Vagina (tissue), 2 donors: ENCODE results near the gene ABCA2. TPM values are rescaled to one million over a fixed set of nuclear protein-coding genes. Genes with fewer than 3 reads are reported as not detected.

Experiments used
- DNase-seq, 2 donors: peaks; one replicate each; pipeline ENCODE4 v3.0.0-alpha.2; 2017; ENCODE audit errors: extremely low spot score in 2 of 2
- H3K27ac ChIP-seq: fragments of 200-600 bp; sonication (generic); one replicate; pipeline ENCODE4 v1.5.1; 2019
- H3K27me3 ChIP-seq: fragments of 200-600 bp; sonication (generic); one replicate; pipeline ENCODE4 v1.5.1; 2019
- H3K36me3 ChIP-seq, 2 donors: fragments of 200-600 bp; sonication (generic); one replicate each; pipeline ENCODE4 v1.5.1; 2017 to 2019
- H3K4me1 ChIP-seq: fragments of 200-600 bp; sonication (generic); one replicate; pipeline ENCODE4 v1.5.1; 2019
- H3K4me3 ChIP-seq, 2 donors: fragments of 200-600 bp; sonication (generic); 1 replicate in 1 of 2; 2 replicates in 1 of 2; pipeline ENCODE4 v1.5.1; 2016 to 2019
- H3K9me3 ChIP-seq: fragments of 200-600 bp; sonication (generic); one replicate; pipeline ENCODE4 v1.5.1; 2019
- POLR2A ChIP-seq, 2 donors: fragments of 450-650 bp; IDR thresholded peaks; one replicate each; pipeline ENCODE4 v1.6.1; 2017; ENCODE audit warnings: antibody characterized with exemption in 2 of 2, mild to moderate bottlenecking in 2 of 2, moderate library complexity in 2 of 2
- POLR2AphosphoS5 ChIP-seq, 2 donors: sonication (generic); formaldehyde crosslinking; IDR thresholded peaks; one replicate each; pipeline ENCODE4 v1.9.0; 2017; ENCODE audit warnings: antibody characterized with exemption in 2 of 2, mild to moderate bottlenecking in 2 of 2, low read depth in 1 of 2; ENCODE audit not compliant: insufficient read depth in 1 of 2
- intact Hi-C: fragments of 100-400 bp; cut with DNase I; formaldehyde crosslinking; loops from one replicate; pipeline ENCODE4 v1.15.1; 2023
- total RNA-seq: library from RNA; depleted of rRNA; stranded (reverse); fragments of >200 nt; gene quantifications from one replicate; pipeline ENCODE4 v1.2.3, GENCODE V29; 2016
- TF ChIP-seq, protein P1 (sequence below), 3 experiments: fragments of 450-650 bp in 2 of 3; fragments of 200-600 bp in 1 of 3; sonication (generic) in 1 of 3; IDR thresholded peaks; one replicate each; pipeline ENCODE4 v1.5.1; 2017 to 2019; ENCODE audit warnings: antibody characterized with exemption in 3 of 3, mild to moderate bottlenecking in 2 of 3, moderate library complexity in 2 of 3

The ABCA2 gene
- total RNA-seq, 1 donor from 2014 or later: 44.0 TPM

DNA sequence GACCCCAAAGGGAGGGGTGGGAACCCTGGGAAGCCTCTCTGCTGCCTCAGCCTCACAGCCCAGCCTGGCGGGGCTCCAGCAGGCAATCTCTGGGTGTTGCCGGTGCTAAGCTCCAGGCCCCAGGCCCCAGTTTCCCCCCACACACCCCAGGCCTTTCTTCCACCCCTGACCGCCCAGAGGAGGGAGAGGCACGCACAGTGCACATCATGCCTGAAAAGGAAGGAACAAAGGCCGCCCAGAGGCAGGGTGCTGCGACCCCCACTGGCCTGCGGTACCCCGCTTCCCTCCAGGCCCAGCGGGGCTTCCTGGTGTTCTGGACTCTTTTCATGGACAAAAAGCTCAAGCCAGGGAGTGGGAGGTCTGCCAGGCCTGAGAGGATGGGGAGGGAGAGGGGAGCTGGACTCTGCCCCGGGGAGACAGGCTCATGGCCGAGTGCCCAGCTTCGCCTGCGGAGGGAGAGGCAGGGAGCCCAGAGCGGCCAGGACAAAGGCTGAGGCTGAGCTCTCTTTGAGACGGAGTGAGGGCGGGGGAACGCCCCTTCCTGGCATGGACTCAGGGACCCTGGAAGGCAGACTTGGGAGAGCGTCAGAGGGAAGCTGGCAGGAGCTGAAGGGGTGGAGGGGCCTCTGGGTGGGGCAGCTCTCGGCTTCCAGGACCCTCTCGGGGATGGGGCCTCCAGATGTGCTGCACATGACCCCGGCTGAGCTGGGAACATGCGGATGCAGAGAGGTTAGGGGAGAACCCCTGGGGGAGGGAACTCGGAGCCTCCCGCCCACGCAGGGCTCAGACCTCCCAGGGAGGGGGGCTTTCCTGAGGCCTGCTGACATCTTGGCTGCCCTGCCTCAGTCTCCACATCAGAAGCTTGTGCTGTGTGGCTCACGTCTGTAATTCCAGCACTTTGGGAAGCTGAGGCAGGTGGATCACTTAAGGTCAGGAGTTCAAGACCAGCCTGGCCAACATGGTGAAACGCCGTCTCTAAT, 27.6 kb upstream of the ABCA2 start:
- no peak for DNase-seq
- H3K27ac ChIP-seq: peak overlapping the region; percentile 59
- peak overlapping the region in 1 of 2 donors; percentile 22 for H3K4me3 ChIP-seq

DNA sequence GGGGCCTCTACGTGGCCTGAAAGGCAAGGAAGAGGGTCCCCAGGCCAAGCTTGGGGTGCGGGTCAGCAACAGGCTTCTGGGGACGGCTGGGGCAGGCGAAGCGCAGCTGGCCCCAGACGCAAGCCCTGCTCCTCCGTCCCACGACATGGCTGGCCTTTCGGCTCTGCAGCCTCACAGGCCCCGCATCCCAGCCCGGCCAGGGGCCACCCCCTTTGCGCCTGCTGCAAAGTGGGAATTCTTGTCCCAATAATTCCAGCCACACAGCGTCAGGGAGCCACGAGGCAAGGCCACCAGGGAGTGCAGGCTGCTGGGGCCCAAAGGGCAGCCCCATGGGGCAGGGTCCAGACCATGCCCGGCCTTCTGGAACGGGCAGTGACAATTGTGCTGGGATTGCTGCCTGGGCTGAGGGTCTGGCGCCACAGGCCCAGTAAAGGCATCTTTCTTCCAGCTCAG, 26.9 kb upstream of the ABCA2 start:
- peak overlapping the region; percentile 59 for H3K27ac ChIP-seq
- no peaks in the 10 kb centered on the region for H3K27me3 ChIP-seq

More for the DNA sequence above, 27.6 kb upstream of the ABCA2 start:
- Histone ChIP-seq H3K4me1 (peaks cover 36% of the 10 kb centered on the region), H3K36me3 (no peaks in the 10 kb centered on the region), H3K9me3 (no peaks in the 10 kb centered on the region), H3K27me3 (no peaks in the 10 kb centered on the region)
- intact Hi-C loops: no loop called here
- TF ChIP-seq POLR2A (IDR thresholded peaks at IDR 0.05) (no peak), POLR2AphosphoS5 (IDR thresholded peaks at IDR 0.05; ENCODE audit: insufficient read depth in 1 of 2, low read depth in 1 of 2) (peak; percentile 13 to 48)
- TF ChIP-seq, protein P1, sequence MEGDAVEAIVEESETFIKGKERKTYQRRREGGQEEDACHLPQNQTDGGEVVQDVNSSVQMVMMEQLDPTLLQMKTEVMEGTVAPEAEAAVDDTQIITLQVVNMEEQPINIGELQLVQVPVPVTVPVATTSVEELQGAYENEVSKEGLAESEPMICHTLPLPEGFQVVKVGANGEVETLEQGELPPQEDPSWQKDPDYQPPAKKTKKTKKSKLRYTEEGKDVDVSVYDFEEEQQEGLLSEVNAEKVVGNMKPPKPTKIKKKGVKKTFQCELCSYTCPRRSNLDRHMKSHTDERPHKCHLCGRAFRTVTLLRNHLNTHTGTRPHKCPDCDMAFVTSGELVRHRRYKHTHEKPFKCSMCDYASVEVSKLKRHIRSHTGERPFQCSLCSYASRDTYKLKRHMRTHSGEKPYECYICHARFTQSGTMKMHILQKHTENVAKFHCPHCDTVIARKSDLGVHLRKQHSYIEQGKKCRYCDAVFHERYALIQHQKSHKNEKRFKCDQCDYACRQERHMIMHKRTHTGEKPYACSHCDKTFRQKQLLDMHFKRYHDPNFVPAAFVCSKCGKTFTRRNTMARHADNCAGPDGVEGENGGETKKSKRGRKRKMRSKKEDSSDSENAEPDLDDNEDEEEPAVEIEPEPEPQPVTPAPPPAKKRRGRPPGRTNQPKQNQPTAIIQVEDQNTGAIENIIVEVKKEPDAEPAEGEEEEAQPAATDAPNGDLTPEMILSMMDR (IDR thresholded peaks at IDR 0.05): no peak

DNA sequence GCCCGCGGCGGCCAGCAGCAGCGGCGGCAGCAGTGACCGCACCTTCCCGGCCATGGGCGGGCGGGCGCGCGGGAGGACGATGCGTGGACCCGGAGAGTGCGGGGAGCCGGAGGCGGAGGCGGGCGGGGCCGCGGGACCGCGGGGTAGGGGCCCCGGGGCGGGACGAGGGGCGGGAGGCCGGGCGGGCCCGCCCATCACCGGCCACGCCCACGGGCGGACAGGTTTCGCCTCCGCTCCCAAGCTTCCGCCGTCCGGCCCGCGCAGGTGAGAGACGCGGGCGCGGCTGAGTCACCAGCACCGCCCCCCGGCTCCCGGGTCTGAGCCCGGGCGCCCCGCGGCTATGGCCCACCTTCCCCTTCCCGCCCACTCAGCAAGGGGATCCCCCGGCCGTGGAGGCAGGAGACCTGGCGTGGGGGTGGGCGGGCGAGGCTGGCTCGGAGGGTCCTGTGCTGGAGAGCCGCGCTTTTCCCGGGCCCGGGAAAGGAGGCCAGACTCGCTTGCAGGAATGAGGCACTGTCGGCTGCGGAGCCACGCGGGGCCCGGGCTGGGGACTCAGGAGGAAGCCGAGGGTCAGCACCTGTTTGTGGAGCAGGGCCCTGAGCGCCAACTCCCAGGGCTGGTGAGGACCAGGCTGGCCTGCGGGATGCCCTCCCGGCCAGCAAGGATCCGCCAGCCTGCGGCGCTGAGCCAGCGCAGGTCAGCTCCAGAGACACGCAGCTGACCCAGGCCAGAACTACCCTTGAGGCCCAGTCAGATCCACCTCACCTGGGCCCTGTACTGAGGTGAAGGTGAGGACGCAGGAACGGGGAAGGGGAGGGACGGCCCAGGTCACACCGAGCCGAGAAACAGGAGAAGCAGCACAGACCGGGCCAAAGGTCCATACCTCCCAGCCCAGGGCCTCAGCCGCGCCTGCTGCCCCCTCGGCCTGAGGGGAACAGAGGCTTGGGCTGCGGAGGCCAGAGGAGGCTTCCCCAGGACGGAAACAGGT, 26.2 kb upstream of the ABCA2 start, which contains the start of gene ENTPD2:
Gene ENTPD2, minus strand, starts transcription at position 118 of the 988 bp plus-strand sequence. Its CDS starts 64 bp downstream, at position 54.
- peak within 1 kb of the TSS; percentile 40 to 48 for H3K4me3 ChIP-seq
- TF ChIP-seq POLR2A (IDR thresholded peaks at IDR 0.05) (no peak), POLR2AphosphoS5 (IDR thresholded peaks at IDR 0.05; ENCODE audit: insufficient read depth in 1 of 2, low read depth in 1 of 2) (no peak)
- TF ChIP-seq, protein P1 (IDR thresholded peaks at IDR 0.05): no peak
- peak within 1 kb of the TSS; percentile 59 for H3K27ac ChIP-seq

More for the DNA sequence above, 26.9 kb upstream of the ABCA2 start:
- intact Hi-C loops: no loop called here
- no peak for DNase-seq
- TF ChIP-seq POLR2AphosphoS5 (IDR thresholded peaks at IDR 0.05; ENCODE audit: insufficient read depth in 1 of 2, low read depth in 1 of 2) (no peak), POLR2A (IDR thresholded peaks at IDR 0.05) (no peak)
- TF ChIP-seq, protein P1 (IDR thresholded peaks at IDR 0.05): no peak
- Histone ChIP-seq H3K4me3 (peak overlapping the region in 1 of 2 donors; percentile 22), H3K9me3 (no peaks in the 10 kb centered on the region), H3K36me3 (no peaks in the 10 kb centered on the region), H3K4me1 (peaks cover 36% of the 10 kb centered on the region)

DNA sequence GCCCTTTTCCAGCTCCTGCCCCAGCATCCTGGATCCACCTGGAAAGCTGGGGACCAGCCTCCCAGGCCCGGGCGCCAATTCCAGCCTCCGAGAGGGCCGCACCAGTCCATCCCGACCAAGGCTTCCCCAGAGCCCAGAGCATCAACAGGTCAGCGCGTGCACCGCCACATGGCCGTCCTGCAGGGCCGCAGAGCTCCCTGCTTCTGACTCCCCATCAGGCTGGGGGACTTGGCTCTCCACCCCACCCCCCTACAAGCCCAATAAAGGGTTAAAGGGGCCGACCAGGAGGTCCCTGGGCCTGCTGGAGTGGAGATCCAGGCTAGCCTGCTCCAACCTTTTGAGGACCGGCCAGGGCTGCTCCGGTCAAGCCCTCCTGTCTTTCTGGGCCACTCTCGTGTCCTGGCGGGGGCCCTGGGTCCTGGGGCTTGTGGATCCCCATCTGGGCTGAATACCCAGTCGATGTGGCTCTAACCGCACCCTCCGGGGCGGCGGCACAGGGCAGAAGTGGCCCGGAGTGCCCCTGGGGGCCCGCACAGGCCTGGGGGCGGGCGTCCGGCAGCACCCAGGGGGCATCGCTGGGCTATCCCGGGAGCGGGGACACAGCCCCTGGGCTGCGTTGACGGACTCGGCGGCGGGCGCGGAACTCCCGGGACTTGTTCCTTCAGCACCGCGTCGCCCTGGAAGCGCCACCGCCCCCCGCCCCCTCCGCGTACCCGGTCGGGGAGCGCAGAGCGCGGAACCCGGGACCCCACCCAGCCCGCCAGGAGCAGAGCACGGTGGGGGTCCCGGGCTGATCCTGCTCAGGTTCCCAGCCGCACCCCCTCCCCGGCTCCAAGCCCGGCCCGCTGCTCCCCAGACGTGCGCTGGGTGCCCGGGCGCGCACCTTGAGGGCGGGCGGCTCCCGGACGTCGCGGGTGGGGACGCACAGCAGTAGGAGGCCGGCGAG, 25.2 kb upstream of the ABCA2 start:
- intact Hi-C loops: no loop called here
- DNase-seq: no peak
- no peaks in the 10 kb centered on the region for H3K36me3 ChIP-seq
- peaks cover 43% of the 10 kb centered on the region for H3K4me1 ChIP-seq
- no peak overlapping the region for H3K27ac ChIP-seq
- TF ChIP-seq POLR2AphosphoS5 (IDR thresholded peaks at IDR 0.05; ENCODE audit: insufficient read depth in 1 of 2, low read depth in 1 of 2): no peak
- TF ChIP-seq POLR2A (IDR thresholded peaks at IDR 0.05): no peak
- TF ChIP-seq, protein P1 (IDR thresholded peaks at IDR 0.05): no peak
- H3K27me3 ChIP-seq: no peaks in the 10 kb centered on the region
- H3K9me3 ChIP-seq: no peaks in the 10 kb centered on the region
- peak overlapping the region; percentile 40 to 48 for H3K4me3 ChIP-seq

More for the DNA sequence above, 26.2 kb upstream of the ABCA2 start, which contains the start of gene ENTPD2:
- peaks cover 36% of the 10 kb centered on the region for H3K4me1 ChIP-seq
- H3K27me3 ChIP-seq: no peaks in the 10 kb centered on the region
- DNase-seq: no peak
- intact Hi-C loops: no loop called here
- no peaks in the 10 kb centered on the region for H3K9me3 ChIP-seq
- H3K36me3 ChIP-seq: no peaks in the 10 kb centered on the region
